Right lung (tissue), 5 donors: ENCODE results near the gene DTX2. TPM values are rescaled to one million over a fixed set of nuclear protein-coding genes. Genes with fewer than 3 reads are reported as not detected.
"Not testable (repeated sequence)": the region's sequence is repeated elsewhere in the genome, so short reads cannot be mapped to it uniquely, and the experiment has no call there.

Source experiments
- DNase-seq, 2 donors: peaks; one replicate each; pipeline ENCODE4 v3.0.0-alpha.2; 2013
- polyA plus RNA-seq, 5 donors: library from polyadenylated mRNA; unstranded; fragments of 120-200 nt; gene quantifications; one replicate each; pipeline versions ENCODE4 v1.2.1 to v1.2.3, GENCODE V29; 2013; ENCODE audit warnings: inconsistent platforms in 1 of 5, low replicate concordance in 1 of 5; ENCODE audit not compliant: insufficient read length in 5 of 5, insufficient read depth in 1 of 5

The DTX2 gene
- polyA plus RNA-seq, 5 donors = 8.3 to 13.9 (median 11.0) TPM

DNA sequence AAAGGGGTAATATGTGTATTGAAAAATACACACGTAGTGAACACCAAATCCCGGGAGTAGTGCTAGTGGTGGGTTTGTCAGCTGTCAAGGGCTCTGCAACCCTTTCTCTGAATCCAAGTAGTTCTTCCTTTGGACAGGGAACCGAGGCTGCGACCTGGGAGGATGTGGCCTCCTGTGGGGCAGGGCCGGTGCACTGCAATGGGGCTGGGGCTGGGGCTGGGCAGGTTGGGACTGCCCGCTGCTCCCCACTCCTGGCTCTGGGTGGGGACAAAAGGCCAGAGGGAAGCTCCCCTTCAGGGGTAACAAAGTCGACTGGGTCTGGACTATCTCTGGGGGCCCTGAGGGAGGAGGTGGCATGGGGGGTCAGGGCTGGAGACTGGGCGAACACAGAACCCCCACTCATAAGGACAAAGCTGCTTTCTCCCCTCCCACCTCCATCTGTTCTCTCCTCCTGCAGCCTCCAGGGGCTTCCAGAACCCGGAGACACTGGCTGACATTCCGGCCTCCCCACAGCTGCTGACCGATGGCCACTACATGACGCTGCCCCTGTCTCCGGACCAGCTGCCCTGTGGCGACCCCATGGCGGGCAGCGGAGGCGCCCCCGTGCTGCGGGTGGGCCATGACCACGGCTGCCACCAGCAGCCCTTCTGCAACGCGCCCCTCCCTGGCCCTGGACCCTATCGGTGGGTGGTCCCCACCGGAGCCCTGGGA is 49.8 kb downstream of the DTX2 start:
- not testable (repeated sequence) for DNase-seq

DNA sequence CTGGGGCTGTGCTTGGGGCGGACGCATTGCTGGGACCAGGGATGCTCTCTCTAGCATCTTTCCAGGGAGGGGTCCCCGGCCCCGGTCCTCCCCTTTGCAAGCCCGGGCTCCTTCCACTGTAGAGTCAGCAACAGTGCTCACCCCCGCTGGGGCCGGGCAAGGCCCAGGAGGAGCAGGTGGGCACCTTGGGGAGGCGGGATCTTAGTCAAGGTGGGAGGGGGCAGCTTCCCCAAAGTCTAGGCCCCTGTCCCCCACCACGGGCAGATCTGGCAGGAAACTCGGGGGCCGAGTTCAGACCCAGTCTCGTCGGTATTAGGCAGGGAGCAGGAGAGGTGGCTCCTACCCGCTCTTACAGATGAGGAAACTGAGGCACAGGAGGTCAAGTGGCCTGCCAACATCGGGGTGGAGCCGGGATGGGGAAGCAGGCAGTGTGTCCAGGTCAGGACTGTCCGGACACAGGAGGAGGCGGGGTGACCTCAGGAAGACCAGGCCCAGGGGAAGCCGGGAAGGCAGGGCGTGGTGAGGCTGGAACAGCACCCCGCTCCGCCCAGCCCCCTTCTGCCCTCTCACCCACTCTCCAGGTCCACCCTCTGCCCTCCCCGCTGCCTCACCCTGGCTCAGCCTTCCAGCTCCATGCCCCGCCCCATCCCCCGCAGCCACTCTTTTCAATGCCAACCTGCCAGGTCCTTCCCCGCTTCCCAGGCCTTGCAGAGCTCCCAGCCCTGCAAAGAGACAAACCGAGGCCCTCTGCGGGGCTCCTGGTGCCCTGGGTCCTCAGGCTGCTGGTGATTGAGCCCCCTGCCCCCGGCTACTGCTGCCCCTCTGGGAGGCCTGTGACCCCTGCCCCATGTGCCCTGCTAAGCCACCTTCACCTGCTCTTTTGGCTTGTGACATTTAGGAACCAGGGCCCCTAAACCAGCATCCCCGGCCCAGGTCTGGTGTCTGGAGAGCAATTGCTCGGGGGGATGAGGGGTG is 50.7 kb downstream of the DTX2 start:
- not testable (repeated sequence) for DNase-seq

DNA sequence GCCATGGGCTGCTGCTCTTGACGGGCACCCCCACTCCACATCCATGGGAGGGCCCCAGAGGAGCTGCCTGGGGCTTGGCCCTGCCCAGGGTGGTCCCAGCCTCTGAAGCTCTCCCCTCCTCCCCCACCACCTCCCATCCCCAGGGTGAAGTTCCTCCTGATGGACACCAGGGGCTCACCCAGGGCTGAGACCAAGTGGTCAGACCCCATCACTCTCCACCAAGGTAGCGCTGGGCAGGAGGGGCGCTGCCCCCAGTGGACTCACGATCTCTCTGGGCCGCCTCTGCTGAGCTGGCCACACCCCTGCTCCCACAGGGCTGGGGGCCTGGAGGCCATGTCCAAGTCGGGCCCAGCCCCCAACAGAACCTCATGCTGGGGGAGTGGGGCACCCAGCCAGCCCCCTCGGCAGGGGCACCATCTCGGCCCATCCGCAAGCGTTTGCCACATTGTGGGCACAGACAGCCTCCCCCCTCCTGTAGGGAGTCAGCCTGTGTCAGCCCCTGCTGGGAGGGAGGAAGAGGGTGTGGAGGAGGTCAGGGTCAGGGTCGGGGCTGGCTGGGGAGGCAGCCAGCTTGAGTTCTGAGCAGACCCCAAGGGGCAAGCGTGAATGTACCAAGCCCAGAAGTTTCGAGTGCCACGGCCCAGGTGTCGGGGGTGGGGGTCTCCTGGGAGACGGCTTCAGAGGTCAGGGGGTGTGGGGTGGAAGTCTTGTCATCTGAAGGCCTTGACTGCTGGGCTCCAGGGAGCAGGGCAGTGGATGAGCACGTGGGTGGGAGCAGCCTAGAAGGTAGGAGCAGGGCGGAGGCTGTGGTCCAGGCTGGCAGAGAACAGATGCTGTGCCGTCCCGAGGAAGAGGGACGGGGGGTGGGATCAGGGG is 51.7 kb downstream of the DTX2 start:
- no peak for DNase-seq

DNA sequence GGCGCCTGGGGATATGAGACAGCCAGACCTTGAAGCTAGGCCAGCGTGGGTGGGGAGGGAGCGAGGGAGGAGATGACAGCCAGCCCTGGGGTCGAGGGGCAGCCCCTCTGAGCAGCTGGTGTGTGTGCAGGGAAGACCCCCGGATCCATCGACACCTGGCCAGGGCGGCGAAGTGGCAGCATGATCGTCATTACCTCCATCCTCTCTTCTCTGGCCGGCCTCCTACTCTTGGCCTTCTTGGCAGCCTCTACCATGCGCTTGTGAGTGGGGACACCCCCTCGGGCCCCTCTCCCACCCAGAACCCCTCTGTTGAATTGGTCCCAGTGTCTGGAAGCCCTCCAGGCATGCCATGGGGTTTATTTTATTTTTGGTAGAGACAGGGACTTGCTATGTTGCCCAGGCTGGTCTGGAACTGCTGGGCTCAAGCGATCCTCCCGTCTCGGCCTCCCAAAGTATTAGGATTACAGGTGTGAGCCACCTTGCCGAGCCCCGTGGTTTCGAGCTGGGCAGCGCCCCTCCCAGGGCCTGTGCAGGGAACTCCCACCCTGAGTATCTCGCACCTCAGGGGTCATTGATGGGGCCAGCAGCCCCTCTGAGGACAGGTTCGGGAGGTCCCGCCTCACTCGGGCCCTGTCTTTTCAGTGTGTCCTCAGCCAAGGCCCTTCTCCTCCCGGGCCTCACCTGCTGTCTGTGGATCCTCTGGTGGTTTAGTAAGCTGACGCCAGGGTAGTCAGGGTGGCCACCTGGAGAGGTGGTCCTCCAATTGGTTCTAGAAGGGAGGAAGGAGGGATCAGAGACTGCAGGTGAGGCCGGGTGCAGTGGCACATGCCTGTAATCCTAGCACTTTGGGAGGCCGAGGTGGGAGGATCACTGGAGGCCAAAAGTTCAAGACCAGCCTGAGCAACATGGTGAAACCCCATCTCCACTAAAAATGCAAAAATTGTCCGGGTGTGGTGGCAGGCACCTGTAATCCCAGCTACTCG is 52.6 kb downstream of the DTX2 start:
- no peak for DNase-seq

DNA sequence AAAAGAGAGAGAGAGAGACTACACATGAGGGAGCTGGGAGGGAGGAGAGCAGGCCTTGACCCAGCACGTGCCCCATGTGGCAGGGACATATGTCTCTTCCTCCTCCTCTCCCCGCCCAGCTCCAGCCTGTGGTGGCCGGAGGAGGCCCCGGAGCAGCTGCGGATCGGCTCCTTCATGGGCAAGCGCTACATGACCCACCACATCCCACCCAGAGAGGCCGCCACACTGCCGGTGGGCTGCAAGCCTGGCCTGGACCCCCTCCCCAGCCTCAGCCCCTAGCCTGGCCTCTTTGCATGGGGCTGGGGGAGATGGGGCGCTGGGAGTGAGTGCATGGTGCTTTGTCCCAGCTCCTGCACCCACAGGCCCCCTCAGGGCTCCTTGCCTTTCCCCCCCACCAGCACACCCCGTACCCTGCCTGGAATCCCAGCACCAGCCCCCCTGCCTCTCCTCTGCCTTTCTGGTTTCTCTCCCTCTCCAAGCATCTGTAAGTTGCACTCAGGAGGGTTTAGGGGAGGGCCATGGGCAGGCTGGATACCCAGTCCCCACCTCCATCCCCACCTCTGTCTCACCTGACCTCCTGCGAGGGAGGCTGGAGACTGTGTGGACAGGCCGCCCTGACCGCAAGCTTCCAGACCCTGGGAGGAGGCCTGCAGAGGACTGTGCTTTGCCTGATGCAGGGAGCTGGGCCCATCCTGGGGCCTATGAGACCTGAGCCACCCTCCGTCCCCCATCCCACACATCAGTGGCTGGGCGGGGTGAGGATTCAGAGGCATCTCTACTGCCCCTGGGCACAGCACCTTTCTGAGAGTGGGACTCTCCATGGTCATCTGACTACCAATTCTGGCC is 53.6 kb downstream of the DTX2 start:
- DNase-seq = no peak

DNA sequence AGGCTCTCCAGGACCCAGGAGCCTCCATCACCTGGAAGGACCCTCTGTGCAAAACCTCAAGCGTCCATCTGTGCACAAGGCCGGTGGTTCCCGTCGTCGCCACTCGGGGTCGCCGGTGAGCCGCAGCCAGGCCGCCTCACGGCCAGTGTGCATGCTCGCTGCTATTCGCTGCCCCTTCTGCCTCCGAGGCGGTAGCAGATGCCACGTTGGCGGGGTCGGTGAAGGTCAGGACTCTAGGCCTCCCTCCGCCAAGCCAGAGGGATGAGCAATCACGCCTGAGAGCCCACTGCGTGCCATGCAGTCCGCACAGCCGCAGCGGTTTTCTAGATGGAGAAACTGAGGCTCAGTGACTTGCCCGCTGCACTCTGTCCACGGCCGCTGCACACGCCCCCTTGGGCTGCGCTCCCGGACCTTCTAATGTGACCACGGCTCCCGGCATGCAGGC is 54.5 kb downstream of the DTX2 start:
- peak in 1 of 2 donors; percentile 17 for DNase-seq

DNA sequence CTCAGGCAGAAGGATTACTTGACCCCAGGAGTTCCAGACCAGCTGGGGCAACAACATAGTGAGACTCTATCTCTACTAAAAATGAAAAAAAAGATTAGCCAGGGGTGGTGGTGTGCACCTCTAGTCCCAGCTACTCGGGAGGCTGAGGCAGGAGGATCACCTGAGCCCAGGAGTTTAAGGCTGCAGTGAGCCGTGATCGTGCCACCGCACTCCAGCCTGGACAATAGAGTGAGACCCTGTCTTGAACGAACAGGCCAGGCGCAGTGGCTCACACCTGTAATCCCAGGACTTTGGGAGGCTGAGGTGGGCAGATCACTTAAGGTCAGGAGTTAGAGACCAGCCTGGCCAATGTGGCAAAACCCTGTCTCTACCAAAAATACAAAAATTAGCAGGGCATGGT is 55.4 kb downstream of the DTX2 start:
- not testable (repeated sequence) for DNase-seq

DNA sequence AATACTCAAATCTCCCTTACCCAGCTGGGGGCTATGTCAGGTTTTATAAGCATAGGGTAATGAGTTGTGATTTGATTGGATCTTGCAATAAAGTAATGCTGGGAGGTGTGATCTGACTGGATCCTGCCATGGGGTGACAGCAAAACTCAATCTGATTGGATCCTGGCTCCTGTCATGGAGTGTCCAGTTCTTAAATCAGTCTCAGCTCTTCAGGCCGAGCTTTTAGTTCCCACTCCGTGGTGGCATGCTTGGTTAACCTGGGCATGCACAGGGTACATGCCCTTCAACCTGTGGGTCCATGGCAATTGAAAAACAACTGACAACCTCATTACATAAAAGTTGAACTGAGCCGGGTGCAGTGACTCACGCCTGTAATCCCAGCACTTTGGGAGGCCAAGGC is 64.7 kb downstream of the DTX2 start:
- DNase-seq = not testable (repeated sequence)

DNA sequence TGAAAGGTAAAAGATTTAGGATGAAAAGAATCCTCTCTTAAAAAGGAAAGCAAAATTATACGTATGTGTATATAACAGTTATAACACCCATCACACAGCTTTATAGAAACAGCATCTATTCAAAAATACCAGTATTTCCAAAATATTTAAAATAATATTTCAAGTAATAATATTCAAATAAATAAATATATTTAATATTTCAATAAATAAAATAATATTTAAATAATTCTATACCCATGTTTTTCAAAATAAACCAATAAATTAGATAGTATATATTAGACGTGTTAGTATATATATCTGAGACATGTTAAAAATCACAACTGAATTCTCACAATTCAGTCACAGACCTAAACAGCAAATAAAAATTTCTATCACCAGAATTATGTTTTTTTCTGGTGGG is 70.1 kb downstream of the DTX2 start:
- not testable (repeated sequence) for DNase-seq

DNA sequence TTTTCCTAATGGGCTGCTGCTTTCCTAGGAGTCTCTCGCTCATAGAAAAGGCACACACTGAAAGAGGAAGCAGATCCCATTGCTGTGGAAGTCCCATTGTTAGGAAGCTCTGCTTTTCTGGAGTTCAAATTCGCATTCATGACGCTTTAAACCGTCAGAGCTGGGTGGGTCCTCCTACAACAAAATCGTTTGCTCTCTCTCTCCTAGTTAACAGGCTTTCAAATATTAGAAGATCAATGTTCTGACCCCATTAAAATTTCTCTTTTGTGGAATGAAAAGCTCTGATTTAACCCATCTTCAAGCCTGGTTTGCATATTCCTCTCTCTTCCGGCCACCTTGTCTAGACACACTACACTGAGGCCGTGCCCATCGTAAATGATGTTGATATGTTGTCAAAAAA is 81.7 kb downstream of the DTX2 start, which contains the start of gene SPDYE16:
SPDYE16 (minus strand) TSS at position 101 of the 400 bp plus-strand sequence. CDS start 1,838 bp downstream, outside the sequence.
- not testable (repeated sequence) for DNase-seq

DNA sequence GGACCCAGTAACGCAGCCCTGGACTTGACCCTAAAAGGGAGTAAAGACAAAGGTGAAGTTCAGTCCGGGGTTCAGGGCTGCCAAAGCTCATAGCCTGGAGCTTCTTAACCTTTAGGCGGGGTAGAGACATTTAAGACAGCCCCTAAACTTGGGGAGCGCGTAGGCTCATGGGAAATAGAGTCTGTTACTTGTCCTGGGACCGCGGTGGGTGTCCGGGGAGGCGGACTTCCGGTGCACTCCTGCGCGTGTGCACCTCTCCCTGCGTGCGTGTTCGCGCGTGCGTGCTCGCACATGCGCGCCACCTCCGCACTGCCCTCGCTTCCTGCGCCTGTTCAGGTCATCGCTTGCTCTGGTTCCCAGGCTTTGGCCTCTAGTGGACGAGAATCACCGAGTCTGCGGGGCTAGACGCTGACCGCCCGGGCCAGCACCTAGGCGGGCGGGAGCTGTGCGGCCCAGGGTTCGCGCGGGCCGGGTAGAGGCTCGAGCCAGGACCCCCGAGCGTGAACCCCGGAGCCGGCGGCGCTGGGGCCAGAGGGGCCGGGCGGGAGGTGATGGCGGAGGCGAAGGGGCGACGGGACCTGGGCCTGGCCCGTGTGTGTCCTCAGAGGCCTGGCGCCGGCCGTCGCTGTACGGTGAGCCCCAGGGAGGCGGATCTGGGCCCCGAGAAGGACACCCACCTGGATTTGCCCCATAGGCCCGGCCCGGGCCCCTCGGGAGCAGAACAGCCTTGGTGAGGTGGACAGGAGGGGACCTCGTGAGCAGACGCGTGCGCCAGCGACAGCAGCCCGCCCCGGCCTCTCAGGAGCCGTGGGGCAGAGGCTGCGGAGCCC is 87.7 kb downstream of the DTX2 start:
- peak; percentile 82 to 84 for DNase-seq

DNA sequence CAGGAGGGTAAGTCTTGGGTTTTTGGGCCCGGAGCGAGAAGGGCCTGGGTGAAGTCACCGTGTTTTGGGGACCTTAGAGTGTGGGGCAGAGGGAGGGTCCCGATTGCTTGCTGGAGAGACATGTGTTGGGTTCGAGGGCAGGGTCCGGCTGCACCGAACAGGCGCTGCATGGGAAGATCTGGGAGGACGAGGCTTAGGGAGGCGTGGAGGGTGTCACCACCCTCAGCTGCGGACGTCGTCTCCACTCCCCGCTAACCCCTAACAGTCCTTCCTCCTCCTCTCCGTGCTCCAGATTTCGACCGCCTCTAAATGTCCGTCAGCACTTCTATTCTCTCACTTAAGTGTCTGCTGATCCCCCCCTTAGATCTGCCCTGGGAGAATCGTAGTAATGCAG is 88.3 kb downstream of the DTX2 start:
- not testable (repeated sequence) for DNase-seq

DNA sequence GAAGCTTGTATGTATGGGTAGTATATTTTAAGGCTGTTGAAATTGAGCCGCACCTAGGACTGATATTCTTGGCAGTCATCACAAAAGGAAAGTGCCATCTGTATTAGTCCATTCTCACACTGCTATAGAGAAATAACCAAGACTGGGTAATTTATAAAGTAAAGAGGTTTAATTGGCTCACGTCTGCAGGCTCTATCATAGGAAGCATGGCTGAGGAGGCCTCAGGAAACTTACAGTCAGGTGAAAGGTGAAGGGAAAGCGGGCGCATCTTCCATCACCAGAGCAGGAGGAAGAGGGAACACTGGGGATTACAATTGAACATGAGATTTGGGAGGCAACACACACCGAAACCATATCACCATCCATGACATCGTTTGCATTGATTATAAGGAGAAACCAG is 90.5 kb downstream of the DTX2 start:
- not testable (repeated sequence) for DNase-seq

Other genes with a start within 250 kb of the DTX2 start
- 100 to 1,000 TPM; 197 to 594 (median 269) TPM for gene HSPB1, start 159.0 kb upstream of the DTX2 start, polyA plus RNA-seq
- 100 to 1,000 TPM in 3 of 5 donors, 10 to 100 TPM in 2; 92.9 to 109 (median 103) TPM for gene YWHAG, start 102.7 kb upstream of the DTX2 start, polyA plus RNA-seq
- 1 to 10 TPM in 4 of 5 donors, under 1 TPM in 1; 0.99 to 2.0 (median 1.6) TPM for gene SSC4D, start 52.0 kb upstream of the DTX2 start, polyA plus RNA-seq
- gene ZP3, start 36.8 kb upstream of the DTX2 start, polyA plus RNA-seq = 10 to 100 TPM in 1 of 5 donors, 1 to 10 TPM in 4; 2.0 to 12.7 (median 2.3) TPM
- 10 to 100 TPM in 4 of 5 donors, 1 to 10 TPM in 1; 6.8 to 56.1 (median 18.0) TPM for gene UPK3B, start 48.8 kb downstream of the DTX2 start, polyA plus RNA-seq
- 1 to 10 TPM; 2.6 to 5.3 (median 4.1) TPM for gene SPDYE16, start 81.6 kb downstream of the DTX2 start, polyA plus RNA-seq
- 10 to 100 TPM; 14.8 to 22.9 (median 18.3) TPM for gene POMZP3, start 165.6 kb downstream of the DTX2 start, polyA plus RNA-seq